Body of pancreas (tissue), 4 donors: ENCODE results near the gene PHACTR3. TPM values are rescaled to one million over a fixed set of nuclear protein-coding genes. Genes with fewer than 3 reads are reported as not detected.

Experiments
- ATAC-seq: fragments of 150-250 bp; one replicate; pipeline ENCODE4 v1.9.1; 2016
- DNase-seq, 4 donors: peaks; one replicate each; pipeline ENCODE4 v3.0.0-alpha.2; 2019
- H3K27ac ChIP-seq, 4 donors: fragments of 200-600 bp; sonication (generic); 1 replicate in 3 of 4; 2 replicates in 1 of 4; pipeline versions ENCODE4 v1.5.1 to v1.6.1; 2016 to 2019; ENCODE audit warnings: mild to moderate bottlenecking in 1 of 4, mixed read lengths in 1 of 4, moderate library complexity in 1 of 4
- H3K27me3 ChIP-seq, 2 donors: fragments of 200-600 bp; sonication (generic); one replicate each; pipeline ENCODE4 v1.6.0; 2016; ENCODE audit warnings: mild to moderate bottlenecking in 1 of 2
- H3K36me3 ChIP-seq, 2 donors: fragments of 200-600 bp; sonication (generic); replicated peaks in 1 of 2; 2 replicates each; pipeline ENCODE4 v1.5.1; 2016; ENCODE audit warnings: low read depth in 2 of 2; ENCODE audit not compliant: insufficient read depth in 1 of 2
- H3K4me1 ChIP-seq: fragments of 200-600 bp; sonication (generic); one replicate; pipeline ENCODE4 v1.6.0; 2016
- H3K4me3 ChIP-seq, 2 donors: fragments of 200-600 bp; sonication (generic); 1 replicate in 1 of 2; 2 replicates in 1 of 2; pipeline ENCODE4 v1.5.1; 2016 to 2019
- H3K9me3 ChIP-seq, 3 donors: fragments of 200-600 bp; sonication (generic); 1 replicate in 2 of 3; 2 replicates in 1 of 3; pipeline ENCODE4 v1.5.1; 2016
- POLR2A ChIP-seq, 3 donors: fragments of 450-650 bp; IDR thresholded peaks; one replicate each; pipeline ENCODE4 v1.6.1; 2016; ENCODE audit warnings: antibody characterized with exemption in 3 of 3, mild to moderate bottlenecking in 2 of 3
- WGBS, 2 donors: methylation state at CpG; one replicate each; pipeline ENCODE4 v1.1.5; 2017; 5-methylcytosine and 5-hydroxymethylcytosine counted together
- intact Hi-C: fragments of 100-400 bp; cut with DNase I; formaldehyde crosslinking; loops from one replicate; pipeline ENCODE4 v1.15.1; 2023
- total RNA-seq, 2 donors: library from RNA; depleted of rRNA; stranded (reverse); fragments of >200 nt; gene quantifications; one replicate each; pipeline ENCODE4 v1.1.0, GENCODE V29; 2016
- TF ChIP-seq, protein P1 (sequence below), 7 experiments: fragments of 450-650 bp in 4 of 7; fragments of 200-600 bp in 3 of 7; sonication (generic) in 3 of 7; IDR thresholded peaks; one replicate each; pipeline ENCODE4 v1.5.1; 2016 to 2019; ENCODE audit warnings: antibody characterized with exemption in 7 of 7

The PHACTR3 gene
- total RNA-seq, 2 donors from 2014 or later: 0.52 to 0.66 TPM

DNA sequence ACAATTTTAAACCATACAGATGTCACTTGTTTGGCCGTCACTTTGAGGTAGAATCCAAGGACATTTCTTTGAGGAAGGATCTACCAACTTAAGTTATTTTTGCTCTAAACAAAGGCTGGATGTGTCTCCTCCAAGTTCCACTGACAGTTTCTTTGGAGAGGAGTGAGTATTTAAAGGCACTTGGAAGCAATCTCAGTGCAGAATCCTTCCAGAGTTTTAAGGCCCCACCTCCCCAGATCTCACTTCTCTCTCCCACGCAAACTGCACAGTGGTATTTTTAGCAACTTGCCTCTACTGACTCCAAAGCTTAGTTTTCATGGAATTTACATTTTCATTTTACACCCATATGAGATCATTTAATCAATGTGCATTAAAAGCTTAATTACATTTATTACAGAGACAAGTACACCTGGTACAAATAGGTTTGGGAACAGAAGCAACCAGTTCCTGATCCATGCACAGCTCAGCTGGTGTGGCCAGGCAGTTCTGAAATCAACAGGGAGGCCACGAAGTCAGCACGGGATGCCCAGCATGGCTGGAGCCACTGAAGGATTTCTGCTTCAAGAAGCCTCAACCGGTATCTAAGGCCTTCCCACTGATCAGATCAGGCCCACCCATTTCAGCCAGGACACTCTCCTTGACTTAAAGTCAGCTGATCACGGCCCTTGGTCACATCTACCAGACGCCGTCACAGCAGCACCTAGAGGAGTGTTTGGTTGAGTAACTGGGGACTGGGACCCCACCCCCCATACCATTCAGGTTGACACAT lies 219.3 kb downstream of the PHACTR3 start:
- ATAC-seq (no peak), DNase-seq (no peak)
- intact Hi-C loops: no loop called here
- no peak overlapping the region for H3K4me3 ChIP-seq
- H3K9me3 ChIP-seq: no peaks in the 10 kb centered on the region
- no peaks in the 10 kb centered on the region for H3K36me3 ChIP-seq
- no peak overlapping the region for H3K27ac ChIP-seq
- no peaks in the 10 kb centered on the region for H3K27me3 ChIP-seq
- H3K4me1 ChIP-seq: peaks cover 10% of the 10 kb centered on the region
- TF ChIP-seq, protein P1, sequence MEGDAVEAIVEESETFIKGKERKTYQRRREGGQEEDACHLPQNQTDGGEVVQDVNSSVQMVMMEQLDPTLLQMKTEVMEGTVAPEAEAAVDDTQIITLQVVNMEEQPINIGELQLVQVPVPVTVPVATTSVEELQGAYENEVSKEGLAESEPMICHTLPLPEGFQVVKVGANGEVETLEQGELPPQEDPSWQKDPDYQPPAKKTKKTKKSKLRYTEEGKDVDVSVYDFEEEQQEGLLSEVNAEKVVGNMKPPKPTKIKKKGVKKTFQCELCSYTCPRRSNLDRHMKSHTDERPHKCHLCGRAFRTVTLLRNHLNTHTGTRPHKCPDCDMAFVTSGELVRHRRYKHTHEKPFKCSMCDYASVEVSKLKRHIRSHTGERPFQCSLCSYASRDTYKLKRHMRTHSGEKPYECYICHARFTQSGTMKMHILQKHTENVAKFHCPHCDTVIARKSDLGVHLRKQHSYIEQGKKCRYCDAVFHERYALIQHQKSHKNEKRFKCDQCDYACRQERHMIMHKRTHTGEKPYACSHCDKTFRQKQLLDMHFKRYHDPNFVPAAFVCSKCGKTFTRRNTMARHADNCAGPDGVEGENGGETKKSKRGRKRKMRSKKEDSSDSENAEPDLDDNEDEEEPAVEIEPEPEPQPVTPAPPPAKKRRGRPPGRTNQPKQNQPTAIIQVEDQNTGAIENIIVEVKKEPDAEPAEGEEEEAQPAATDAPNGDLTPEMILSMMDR (IDR thresholded peaks at IDR 0.05): no peak
- no peak for TF ChIP-seq POLR2A (IDR thresholded peaks at IDR 0.05)
- 79 to 86% methylated on average over 8 of the region's 8 CpGs for WGBS, 2 donors

- Histone ChIP-seq H3K4me3 (no peak overlapping the region), H3K9me3 (no peaks in the 10 kb centered on the region), H3K4me1 (peaks cover 10% of the 10 kb centered on the region), H3K36me3 (no peaks in the 10 kb centered on the region), H3K27ac (no peak overlapping the region), H3K27me3 (no peaks in the 10 kb centered on the region)
- TF ChIP-seq, protein P1 (IDR thresholded peaks at IDR 0.05): no peak
- no peak for TF ChIP-seq POLR2A (IDR thresholded peaks at IDR 0.05)
- DNase-seq (peak in 2 of 4 donors; percentile 11 to 20), ATAC-seq (no peak)
- WGBS, 2 donors: 36 to 52% methylated on average over 4 to 8 of the region's 8 CpGs
- intact Hi-C loops: no loop called here
These were observed 220.6 kb downstream of the PHACTR3 start for GRCh38 chr20:59824711-59825562.

GRCh38 chr20:59825563-59825920 lies 221.2 kb downstream of the PHACTR3 start:
- intact Hi-C loops: no loop called here
- Histone ChIP-seq H3K27me3 (no peaks in the 10 kb centered on the region), H3K9me3 (no peaks in the 10 kb centered on the region), H3K4me3 (no peak overlapping the region), H3K36me3 (no peaks in the 10 kb centered on the region), H3K4me1 (peaks cover 10% of the 10 kb centered on the region), H3K27ac (no peak overlapping the region)
- ATAC-seq (no peak), DNase-seq (no peak)
- 94 to 98% methylated on average over 4 of the region's 4 CpGs for WGBS, 2 donors
- TF ChIP-seq, protein P1 (IDR thresholded peaks at IDR 0.05): no peak
- no peak for TF ChIP-seq POLR2A (IDR thresholded peaks at IDR 0.05)

- ATAC-seq (peak; percentile 57), DNase-seq (peak; percentile 18 to 57 (median 45))
- no peak for TF ChIP-seq POLR2A (IDR thresholded peaks at IDR 0.05)
- TF ChIP-seq, protein P1 (IDR thresholded peaks at IDR 0.05): no peak
- intact Hi-C loops: no loop called here
- Histone ChIP-seq H3K4me1 (peaks cover 10% of the 10 kb centered on the region), H3K4me3 (no peak overlapping the region), H3K9me3 (no peaks in the 10 kb centered on the region), H3K27ac (no peak overlapping the region), H3K27me3 (no peaks in the 10 kb centered on the region), H3K36me3 (no peaks in the 10 kb centered on the region)
- WGBS, 2 donors: 74 to 78% methylated on average over 9 to 11 of the region's 11 CpGs
These were observed 221.8 kb downstream of the PHACTR3 start for GRCh38 chr20:59825944-59826759.
